Smooth muscle cell (in vitro differentiated cells): ENCODE data around the gene GPR3. TPM values are rescaled to one million over a fixed set of nuclear protein-coding genes. Genes with fewer than 3 reads are reported as not detected.

Experiments
- DNase-seq: peaks from one replicate; lab custom pipeline; 2025; ENCODE audit not compliant: unreplicated experiment; lab: John Stamatoyannopoulos, UW
- H2AFZ ChIP-seq: fragments of 200-600 bp; sonication (generic); 2 replicates; pipeline ENCODE4 v1.6.0; 2016; ENCODE audit warnings: antibody characterized with exemption, low read depth, mild to moderate bottlenecking
- H3F3A ChIP-seq: fragments of 200-600 bp; sonication (generic); 2 replicates; pipeline ENCODE4 v1.6.0; 2017; ENCODE audit warnings: antibody characterized with exemption, low read depth
- H3K27ac ChIP-seq: fragments of 200-600 bp; sonication (generic); 2 replicates; pipeline ENCODE4 v1.5.1; 2016; ENCODE audit warnings: low read depth, mild to moderate bottlenecking
- H3K27me3 ChIP-seq: fragments of 200-600 bp; sonication (generic); 2 replicates; pipeline ENCODE4 v1.6.1; 2016; ENCODE audit warnings: low read depth, mild to moderate bottlenecking
- H3K36me3 ChIP-seq: fragments of 200-600 bp; sonication (generic); 2 replicates; pipeline ENCODE4 v1.5.1; 2016; ENCODE audit warnings: low read depth
- H3K4me1 ChIP-seq: fragments of 200-600 bp; sonication (generic); 2 replicates; pipeline ENCODE4 v1.5.1; 2016; ENCODE audit warnings: low read depth
- H3K4me2 ChIP-seq: fragments of 200-600 bp; sonication (generic); 2 replicates; pipeline ENCODE4 v1.6.0; 2016; ENCODE audit warnings: mild to moderate bottlenecking
- H3K4me3 ChIP-seq: fragments of 200-600 bp; sonication (generic); 2 replicates; pipeline ENCODE4 v1.5.1; 2016; ENCODE audit warnings: mild to moderate bottlenecking
- H3K79me2 ChIP-seq: fragments of 200-600 bp; sonication (generic); 2 replicates; pipeline ENCODE4 v1.6.0; 2016; ENCODE audit warnings: low read depth, mild to moderate bottlenecking
- H3K9ac ChIP-seq: fragments of 200-600 bp; sonication (generic); 2 replicates; pipeline ENCODE4 v1.6.0; 2016; ENCODE audit warnings: low read depth
- H3K9me3 ChIP-seq: fragments of 200-600 bp; sonication (generic); replicated peaks from 2 replicates; pipeline ENCODE4 v1.5.1; 2016; ENCODE audit warnings: low read depth
- H4K20me1 ChIP-seq: fragments of 200-600 bp; sonication (generic); 2 replicates; pipeline ENCODE4 v1.6.0; 2016; ENCODE audit warnings: low read depth
- CTCF ChIP-seq: fragments of 200-600 bp; sonication (generic); IDR thresholded peaks from 2 replicates; pipeline ENCODE4 v1.5.1; 2017; ENCODE audit warnings: borderline replicate concordance, mild to moderate bottlenecking, antibody characterized with exemption; ENCODE audit not compliant: insufficient read depth, poor library complexity, severe bottlenecking
- WGBS: methylation state at CpG from one replicate; pipeline ENCODE4 v1.1.7; 2016; ENCODE audit warnings: low lambda C conversion rate; 5-methylcytosine and 5-hydroxymethylcytosine counted together
- polyA plus RNA-seq: library from polyadenylated mRNA; unstranded; fragments of >200 nt; fragmentation: Nextera tagmentation; extraction: Ambion mirVana; gene quantifications from 2 replicates; pipeline ENCODE4 v1.2.1, GENCODE V29; 2016
- total RNA-seq: library from RNA; depleted of rRNA; stranded (reverse); fragments of >200 nt; gene quantifications from 2 replicates; pipeline ENCODE4 v1.2.3, GENCODE V29; 2014

Gene GPR3
- total and polyA plus RNA-seq, 2 experiments from 2014 or later, result 2.7 to 4.0 TPM

GRCh38 chr1:27436204-27437159 lies 44.1 kb downstream of the GPR3 start:
- no peaks in the 10 kb centered on the region for H3K36me3 ChIP-seq
- H3K4me3 ChIP-seq, result no peak overlapping the region
- H2AFZ ChIP-seq, result no peak overlapping the region
- TF ChIP-seq CTCF, result no peak
- DNase-seq, result no peak
- peak overlapping the region; percentile 54 for H3K27ac ChIP-seq
- H3K4me2 ChIP-seq, result peak overlapping the region; percentile 18
- H3K9ac ChIP-seq, result no peak overlapping the region
- H3K27me3 ChIP-seq, result no peaks in the 10 kb centered on the region
- peaks cover 18% of the 10 kb centered on the region for H3K4me1 ChIP-seq
- WGBS, result 70% methylated on average over 5 of the region's 5 CpGs
- H3K9me3 ChIP-seq, result no peaks in the 10 kb centered on the region
- H4K20me1 ChIP-seq, result peaks cover 98% of the 10 kb centered on the region
- peaks cover 93% of the 10 kb centered on the region for H3K79me2 ChIP-seq
- peaks cover 9% of the 10 kb centered on the region for H3F3A ChIP-seq

GRCh38 chr1:27438621-27439061 lies 46.2 kb downstream of the GPR3 start:
- Histone ChIP-seq H3K4me1 (peaks cover 18% of the 10 kb centered on the region), H3K9ac (no peak overlapping the region), H3K4me3 (no peak overlapping the region), H3K9me3 (no peaks in the 10 kb centered on the region), H3K27ac (peak overlapping the region; percentile 2), H2AFZ (no peak overlapping the region), H3K79me2 (peaks cover 94% of the 10 kb centered on the region), H3K27me3 (no peaks in the 10 kb centered on the region), H3K4me2 (no peak overlapping the region), H4K20me1 (peaks cover 98% of the 10 kb centered on the region), H3F3A (peaks cover 9% of the 10 kb centered on the region), H3K36me3 (no peaks in the 10 kb centered on the region)
- DNase-seq, result no peak
- no peak for TF ChIP-seq CTCF
- 100% methylated on average over 1 of the region's 1 CpG for WGBS

GRCh38 chr1:27439150-27439549 lies 46.7 kb downstream of the GPR3 start:
- Histone ChIP-seq H2AFZ (no peak overlapping the region), H3K79me2 (peaks cover 92% of the 10 kb centered on the region), H3K36me3 (no peaks in the 10 kb centered on the region), H4K20me1 (peaks cover 98% of the 10 kb centered on the region), H3F3A (peaks cover 9% of the 10 kb centered on the region), H3K27ac (peak overlapping the region; percentile 2), H3K9ac (no peak overlapping the region), H3K27me3 (no peaks in the 10 kb centered on the region), H3K9me3 (no peaks in the 10 kb centered on the region), H3K4me2 (no peak overlapping the region), H3K4me3 (no peak overlapping the region), H3K4me1 (peaks cover 18% of the 10 kb centered on the region)
- TF ChIP-seq CTCF, result no peak
- WGBS, result 76% methylated on average over 2 of the region's 2 CpGs
- no peak for DNase-seq
